Measurements from ENCODE around the gene UBE2E2.
A peak's percentile ranks its signal among the peaks of the same experiment; 100 is the strongest.

The UBE2E2 gene

GRCh38 chr3:23301819-23302218, 98.7 kb downstream of the UBE2E2 start:
- TF ChIP-seq CTCF (IDR thresholded peaks at IDR 0.05; ENCODE audit: insufficient read depth, low read length, missing control alignments), result no peak
- ChIA-PET CTCF (no interaction called here), POLR2A (no interaction called here)
- H3K4me3 ChIP-seq (ENCODE audit: low read depth, low read length), result no peak overlapping the region
- no peak for DNase-seq (ENCODE audit: low read depth, low spot score)

- POLR2A ChIA-PET, result no interaction called here
- no peak for DNase-seq (ENCODE audit: low read depth, low spot score)
Measured at GRCh38 chr3:23302271-23302670, 99.1 kb downstream of the UBE2E2 start.

GRCh38 chr3:23303601-23304217, 100.6 kb downstream of the UBE2E2 start:
- H3K4me3 ChIP-seq (ENCODE audit: low read depth, low read length), result no peak overlapping the region
- POLR2A ChIA-PET, result no interaction called here
- no peak for TF ChIP-seq CTCF (IDR thresholded peaks at IDR 0.05; ENCODE audit: insufficient read depth, low read length, missing control alignments)
- no peak for DNase-seq (ENCODE audit: low read depth, low spot score)
- CTCF ChIA-PET, result no interaction called here

More at GRCh38 chr3:23302271-23302670, 99.1 kb downstream of the UBE2E2 start:
- CTCF ChIA-PET, result no interaction called here
- no peak overlapping the region for H3K4me3 ChIP-seq (ENCODE audit: low read depth, low read length)
- TF ChIP-seq CTCF (IDR thresholded peaks at IDR 0.05; ENCODE audit: insufficient read depth, low read length, missing control alignments), result no peak

- ChIA-PET POLR2A (no interaction called here), CTCF (no interaction called here)
- H3K4me3 ChIP-seq (ENCODE audit: low read depth, low read length), result no peak overlapping the region
- no peak for TF ChIP-seq CTCF (IDR thresholded peaks at IDR 0.05; ENCODE audit: insufficient read depth, low read length, missing control alignments)
- DNase-seq (ENCODE audit: low read depth, low spot score), result peak; percentile 33
Measured at GRCh38 chr3:23304424-23304823, 101.3 kb downstream of the UBE2E2 start.

GRCh38 chr3:23308986-23309625, 106.0 kb downstream of the UBE2E2 start:
- CTCF ChIA-PET, result no interaction called here
- no peak for DNase-seq (ENCODE audit: low read depth, low spot score)
- no peak overlapping the region for H3K4me3 ChIP-seq (ENCODE audit: low read depth, low read length)
- TF ChIP-seq CTCF (IDR thresholded peaks at IDR 0.05; ENCODE audit: insufficient read depth, low read length, missing control alignments), result no peak
- POLR2A ChIA-PET, result no interaction called here

GRCh38 chr3:23312866-23313265, 109.7 kb downstream of the UBE2E2 start:
- ChIA-PET CTCF (no interaction called here), POLR2A (no interaction called here)
- no peak for DNase-seq (ENCODE audit: low read depth, low spot score)
- TF ChIP-seq CTCF (IDR thresholded peaks at IDR 0.05; ENCODE audit: insufficient read depth, low read length, missing control alignments), result no peak
- H3K4me3 ChIP-seq (ENCODE audit: low read depth, low read length), result no peak overlapping the region
